Osteoblast (primary cell): ENCODE data around the gene WBP1. TPM values are rescaled to one million over a fixed set of nuclear protein-coding genes. Genes with fewer than 3 reads are reported as not detected.
A peak's percentile ranks its signal among the peaks of the same experiment; 100 is the strongest.

ENCODE experiments used
- DNase-seq: peaks from one replicate; pipeline ENCODE4 v3.0.0; 2011; ENCODE audit warnings: low spot score, mixed read lengths; ENCODE audit not compliant: insufficient read length; ENCODE audit errors: missing footprints
- H2AFZ ChIP-seq: 2 replicates; pipeline ENCODE4 v1.6.0; 2011; ENCODE audit warnings: mild to moderate bottlenecking, low read length
- H3K27ac ChIP-seq: 2 replicates; pipeline ENCODE4 v1.5.1; 2011; ENCODE audit warnings: mild to moderate bottlenecking, low read depth, low read length, moderate library complexity
- H3K27me3 ChIP-seq: 2 replicates; pipeline ENCODE4 v1.6.0; 2012; ENCODE audit warnings: mild to moderate bottlenecking, control low read depth, inconsistent platforms, low read length, moderate library complexity; ENCODE audit not compliant: insufficient read depth
- H3K36me3 ChIP-seq: 2 replicates; pipeline ENCODE4 v1.5.1; 2011; ENCODE audit warnings: mild to moderate bottlenecking, low read length, control low read depth, moderate library complexity; ENCODE audit not compliant: insufficient read depth
- H3K4me1 ChIP-seq: 2 replicates; pipeline ENCODE4 v1.5.1; 2011; ENCODE audit warnings: mild to moderate bottlenecking, low read length, control low read depth, moderate library complexity; ENCODE audit not compliant: insufficient read depth
- H3K4me2 ChIP-seq: 2 replicates; pipeline ENCODE4 v1.6.0; 2011; ENCODE audit warnings: mild to moderate bottlenecking, low read length; ENCODE audit not compliant: insufficient read depth
- H3K4me3 ChIP-seq: fragments of 200-600 bp; sonication (generic); 3 replicates; pipeline ENCODE4 v1.5.1; 2012; ENCODE audit warnings: mild to moderate bottlenecking, low read length, inconsistent platforms; ENCODE audit not compliant: insufficient read depth
- H3K79me2 ChIP-seq: 2 replicates; pipeline ENCODE4 v1.6.0; 2012; ENCODE audit warnings: mild to moderate bottlenecking, low read length, control low read depth, inconsistent platforms; ENCODE audit not compliant: insufficient read depth
- H3K9me3 ChIP-seq: 2 replicates; pipeline ENCODE4 v1.5.1; 2011; ENCODE audit warnings: low read depth, low read length, control low read depth
- H4K20me1 ChIP-seq: 2 replicates; pipeline ENCODE4 v1.6.0; 2012; ENCODE audit warnings: mild to moderate bottlenecking, low read length, control low read depth; ENCODE audit not compliant: insufficient read depth
- total RNA-seq: library from RNA; depleted of rRNA; stranded (reverse); fragments of >200 nt; gene quantifications from 2 replicates; pipeline ENCODE4 v1.2.3, GENCODE V29; 2012
- TF ChIP-seq, protein P1 (sequence below): IDR thresholded peaks from 2 replicates; pipeline ENCODE4 v1.5.1; 2011; ENCODE audit warnings: mild to moderate bottlenecking, low read depth, low read length, moderate library complexity; ENCODE audit errors: extremely low read depth

Gene WBP1
- total RNA-seq, 1 donor, result 35.5 TPM

DNA sequence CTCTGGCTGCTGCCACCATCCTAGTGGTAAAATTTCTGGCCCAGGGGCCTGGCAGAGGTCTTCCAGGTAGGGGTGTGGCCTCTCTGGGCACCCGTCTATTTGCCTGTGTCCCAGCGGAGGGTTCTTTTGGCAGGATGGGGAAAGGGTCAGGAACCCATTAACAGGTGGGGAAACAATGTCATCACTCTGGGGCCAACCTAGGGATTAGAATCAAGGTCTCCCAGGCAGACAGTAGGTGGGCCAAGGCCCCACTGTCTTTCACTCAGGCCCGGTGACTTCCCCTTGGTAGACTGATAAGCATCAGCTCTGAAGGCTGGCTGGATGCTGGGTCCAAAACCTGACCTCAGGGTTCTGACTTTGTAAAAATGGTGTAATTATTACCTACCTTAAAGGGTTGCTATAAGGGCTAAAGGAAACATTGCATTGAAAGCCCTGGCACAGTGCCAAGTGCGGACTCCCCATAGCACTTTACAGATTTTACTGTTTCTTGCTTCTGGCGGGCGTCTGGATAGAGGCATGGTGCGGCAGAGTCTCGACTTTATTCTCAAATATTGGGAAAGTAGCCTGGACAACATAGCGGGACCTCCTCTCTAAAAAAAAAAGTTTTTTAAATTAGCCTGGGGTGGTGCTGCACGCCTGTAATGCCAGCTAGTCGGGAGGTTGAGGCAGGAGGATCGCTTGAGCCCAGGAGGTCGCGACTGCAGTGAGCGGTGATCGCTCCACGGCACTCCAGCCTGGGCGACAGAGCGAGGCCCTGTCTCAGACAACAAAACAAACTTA lies 38.9 kb downstream of the WBP1 start:
- Histone ChIP-seq H3K4me1 (peaks cover 19% of the 10 kb centered on the region), H3K27me3 (no peaks in the 10 kb centered on the region), H4K20me1 (no peaks in the 10 kb centered on the region), H3K79me2 (no peaks in the 10 kb centered on the region), H3K4me2 (peak overlapping the region; percentile 84), H3K27ac (no peak overlapping the region), H3K4me3 (no peak overlapping the region), H3K36me3 (peaks cover 21% of the 10 kb centered on the region), H2AFZ (peak overlapping the region; percentile 65), H3K9me3 (no peaks in the 10 kb centered on the region)
- TF ChIP-seq, protein P1, sequence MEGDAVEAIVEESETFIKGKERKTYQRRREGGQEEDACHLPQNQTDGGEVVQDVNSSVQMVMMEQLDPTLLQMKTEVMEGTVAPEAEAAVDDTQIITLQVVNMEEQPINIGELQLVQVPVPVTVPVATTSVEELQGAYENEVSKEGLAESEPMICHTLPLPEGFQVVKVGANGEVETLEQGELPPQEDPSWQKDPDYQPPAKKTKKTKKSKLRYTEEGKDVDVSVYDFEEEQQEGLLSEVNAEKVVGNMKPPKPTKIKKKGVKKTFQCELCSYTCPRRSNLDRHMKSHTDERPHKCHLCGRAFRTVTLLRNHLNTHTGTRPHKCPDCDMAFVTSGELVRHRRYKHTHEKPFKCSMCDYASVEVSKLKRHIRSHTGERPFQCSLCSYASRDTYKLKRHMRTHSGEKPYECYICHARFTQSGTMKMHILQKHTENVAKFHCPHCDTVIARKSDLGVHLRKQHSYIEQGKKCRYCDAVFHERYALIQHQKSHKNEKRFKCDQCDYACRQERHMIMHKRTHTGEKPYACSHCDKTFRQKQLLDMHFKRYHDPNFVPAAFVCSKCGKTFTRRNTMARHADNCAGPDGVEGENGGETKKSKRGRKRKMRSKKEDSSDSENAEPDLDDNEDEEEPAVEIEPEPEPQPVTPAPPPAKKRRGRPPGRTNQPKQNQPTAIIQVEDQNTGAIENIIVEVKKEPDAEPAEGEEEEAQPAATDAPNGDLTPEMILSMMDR, result no peak
- DNase-seq, result peak; percentile 30

DNA sequence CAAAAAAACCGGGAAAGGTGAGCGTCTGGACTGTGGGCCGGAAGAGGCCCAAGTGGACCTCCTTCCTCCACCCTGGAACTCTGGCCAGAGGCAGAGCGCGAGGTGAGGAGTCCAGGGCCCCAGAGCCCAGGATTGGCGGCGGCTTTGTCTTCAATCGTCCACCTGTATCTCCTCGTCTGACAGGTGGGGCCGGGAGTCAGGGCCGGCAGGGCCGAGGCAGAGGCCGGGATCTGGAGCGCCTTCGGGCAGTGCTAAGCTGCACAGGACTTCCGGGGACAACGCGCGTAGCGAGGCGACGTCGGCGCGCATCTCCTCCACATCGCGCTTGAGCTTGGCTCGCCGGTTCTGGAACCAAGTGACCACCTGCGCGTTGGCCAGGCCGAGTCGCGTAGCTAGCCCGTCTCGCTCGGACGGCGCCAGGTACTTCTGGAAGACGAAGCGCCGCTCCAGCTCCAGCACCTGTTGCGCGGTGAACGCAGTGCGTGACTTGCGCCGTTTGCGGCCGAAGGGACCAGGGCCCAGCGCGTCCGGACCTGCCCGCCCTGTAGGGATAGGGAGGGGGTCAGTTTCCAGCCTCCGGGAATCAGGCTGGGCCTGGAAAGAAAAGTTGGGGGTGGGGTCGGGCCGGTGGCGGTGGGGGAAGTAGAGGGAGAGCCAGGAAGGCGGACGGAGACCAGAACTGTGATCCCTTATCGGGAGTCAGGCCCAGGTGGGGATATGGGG lies 39.7 kb downstream of the WBP1 start:
- Histone ChIP-seq H4K20me1 (no peaks in the 10 kb centered on the region), H3K9me3 (no peaks in the 10 kb centered on the region), H3K27ac (no peak overlapping the region), H3K79me2 (peaks cover 4% of the 10 kb centered on the region), H3K4me1 (peaks cover 19% of the 10 kb centered on the region), H3K36me3 (peaks cover 13% of the 10 kb centered on the region), H3K27me3 (no peaks in the 10 kb centered on the region), H3K4me2 (peak overlapping the region; percentile 84), H2AFZ (peak overlapping the region; percentile 65), H3K4me3 (peak overlapping the region; percentile 75)
- TF ChIP-seq, protein P1, result no peak
- DNase-seq, result peak; percentile 71

GRCh38 chr2:74498500-74499266 lies 40.4 kb downstream of the WBP1 start:
- peaks cover 6% of the 10 kb centered on the region for H3K36me3 ChIP-seq
- H3K79me2 ChIP-seq, result peaks cover 8% of the 10 kb centered on the region
- DNase-seq, result peak; percentile 93
- no peaks in the 10 kb centered on the region for H3K9me3 ChIP-seq
- peak overlapping the region; percentile 76 for H2AFZ ChIP-seq
- peaks cover 19% of the 10 kb centered on the region for H3K4me1 ChIP-seq
- peak overlapping the region; percentile 75 for H3K4me3 ChIP-seq
- TF ChIP-seq, protein P1, result no peak
- H3K27me3 ChIP-seq, result no peaks in the 10 kb centered on the region
- peak overlapping the region; percentile 84 for H3K4me2 ChIP-seq
- no peak overlapping the region for H3K27ac ChIP-seq
- no peaks in the 10 kb centered on the region for H4K20me1 ChIP-seq
